ENCODE data around the gene ZMYND8.

The ZMYND8 gene

GRCh38 chr20:47216819-47217410 is 139.6 kb downstream of the ZMYND8 start (continued):
- TF ChIP-seq AEBP2 (tag by site-specific recombination; IDR thresholded peaks at IDR 0.05; ENCODE audit: borderline replicate concordance) (no peak), ZNF776 (tag by site-specific recombination; IDR thresholded peaks at IDR 0.05; ENCODE audit: borderline replicate concordance) (no peak), ZBTB1 (tag by site-specific recombination; IDR thresholded peaks at IDR 0.05) (no peak), ZNF335 (tag by site-specific recombination; conservative IDR thresholded peaks at IDR 0.05) (no peak), BCL11A (tag by site-specific recombination; IDR thresholded peaks at IDR 0.05; ENCODE audit: low read depth) (no peak), ZNF311 (tag by site-specific recombination; IDR thresholded peaks at IDR 0.05; ENCODE audit: borderline replicate concordance) (no peak), ZFP37 (tag by site-specific recombination; IDR thresholded peaks at IDR 0.05) (no peak), ZNF274 (IDR thresholded peaks at IDR 0.05; ENCODE audit: low read length) (no peak), ZNF274 (tag by site-specific recombination; IDR thresholded peaks at IDR 0.05; ENCODE audit: borderline replicate concordance) (no peak), FEZF1 (tag by site-specific recombination; IDR thresholded peaks at IDR 0.05) (no peak), ZNF610 (tag by site-specific recombination; IDR thresholded peaks at IDR 0.05; ENCODE audit: borderline replicate concordance) (no peak), SCRT1 (tag by site-specific recombination; IDR thresholded peaks at IDR 0.05; ENCODE audit: borderline replicate concordance) (no peak), ZNF2 (tag by site-specific recombination; IDR thresholded peaks at IDR 0.05) (no peak), ZNF585B (tag by site-specific recombination; IDR thresholded peaks at IDR 0.05) (no peak), GLIS2 (tag by site-specific recombination; IDR thresholded peaks at IDR 0.05) (no peak), ZNF645 (tag by site-specific recombination; IDR thresholded peaks at IDR 0.05) (no peak)

- no peaks in the 10 kb centered on the region for H3K4me1 ChIP-seq (ENCODE audit: control insufficient read depth, insufficient read depth, low read length)
- peaks cover 11 to 85% of the 10 kb centered on the region in 2 experiments; a peak in 2 of 3 replicates for H3K36me3 ChIP-seq (ENCODE audit: control insufficient read depth in 2 of 2, insufficient read depth in 1 of 2, low read length in 2 of 2)
- TF ChIP-seq ZNF169 (tag by site-specific recombination; IDR thresholded peaks at IDR 0.05) = no peak
- no peak for TF ChIP-seq OVOL3 (tag by site-specific recombination; IDR thresholded peaks at IDR 0.05)
- no peak for TF ChIP-seq ZSCAN30 (tag by site-specific recombination; IDR thresholded peaks at IDR 0.05)
- TF ChIP-seq ZNF768 (tag by site-specific recombination; IDR thresholded peaks at IDR 0.05) = no peak
- TF ChIP-seq ZNF837 (tag by site-specific recombination; IDR thresholded peaks at IDR 0.05) = no peak
- TF ChIP-seq ZFP37 (tag by site-specific recombination; IDR thresholded peaks at IDR 0.05) = no peak
- TF ChIP-seq ZFHX2 (tag by site-specific recombination; conservative IDR thresholded peaks at IDR 0.05) = no peak
- no peak overlapping the region for H3K27ac ChIP-seq (ENCODE audit: extremely low read depth, low read depth, low read length)
- ChIA-PET POLR2A (no interaction called here), CTCF (interaction anchor here (3.2 kb wide), 1 partner anchor 168 kb away, joined by 17 read pairs; no protein-coding TSS in a partner anchor)
- no peak overlapping the region for H3K4me3 ChIP-seq (ENCODE audit: low read depth, low read length)
- H3K9me3 ChIP-seq (ENCODE audit: control insufficient read depth, insufficient read depth, low read depth, low read length) = no peaks in the 10 kb centered on the region
Measured at GRCh38 chr20:47215653-47216397, 140.7 kb downstream of the ZMYND8 start.

All from HEK293 (cell line).